ENCODE data around the gene EPDR1. TPM values are rescaled to one million over a fixed set of nuclear protein-coding genes. Genes with fewer than 3 reads are reported as not detected.

Gene EPDR1
- polyA plus RNA-seq, 1 donor from 2014 or later, result 1.7 TPM

GRCh38 chr7:37893359-37893758 is 27.1 kb upstream of the EPDR1 start:
- H3F3A ChIP-seq (ENCODE audit: insufficient read depth, low read length, poor library complexity, severe bottlenecking), result no peaks in the 10 kb centered on the region
- H3K27me3 ChIP-seq (ENCODE audit: insufficient read depth, low read depth, low read length), result no peaks in the 10 kb centered on the region
- no peak overlapping the region for H3K4me3 ChIP-seq (ENCODE audit: low read length)
- H2AFZ ChIP-seq (ENCODE audit: low read depth, low read length), result no peak overlapping the region
- H3K9me3 ChIP-seq (ENCODE audit: low read length), result no peaks in the 10 kb centered on the region
- H3K9me2 ChIP-seq (ENCODE audit: insufficient read depth, low read length), result no peaks in the 10 kb centered on the region
- no peak overlapping the region for H3K4me2 ChIP-seq (ENCODE audit: low read length)
- H3K79me2 ChIP-seq (replicated peaks; ENCODE audit: insufficient read depth, low read length), result no peaks in the 10 kb centered on the region
- H4K20me1 ChIP-seq (ENCODE audit: insufficient read depth), result no peaks in the 10 kb centered on the region
- H3K36me3 ChIP-seq (ENCODE audit: insufficient read depth, low read length), result no peaks in the 10 kb centered on the region
- TF ChIP-seq REST (IDR thresholded peaks at IDR 0.05; ENCODE audit: borderline replicate concordance), result no peak
- no peak for TF ChIP-seq POLR2AphosphoS5 (IDR thresholded peaks at IDR 0.05)
- no peak for TF ChIP-seq EP300 (conservative IDR thresholded peaks at IDR 0.05; ENCODE audit: poor library complexity, severe bottlenecking)
- TF ChIP-seq EZH2 (IDR thresholded peaks at IDR 0.05; ENCODE audit: borderline replicate concordance, insufficient read depth, low read length, poor library complexity, severe bottlenecking), result no peak
- no peak for TF ChIP-seq SMC3 (conservative IDR thresholded peaks at IDR 0.05; ENCODE audit: poor library complexity)
- no peak for TF ChIP-seq CTCF (IDR thresholded peaks at IDR 0.05; ENCODE audit: poor library complexity, severe bottlenecking)
- no peak for TF ChIP-seq MXI1 (conservative IDR thresholded peaks at IDR 0.05; ENCODE audit: poor library complexity, severe bottlenecking)
- TF ChIP-seq RAD21 (conservative IDR thresholded peaks at IDR 0.05), result no peak
- no peak for TF ChIP-seq TAF1 (IDR thresholded peaks at IDR 0.05; ENCODE audit: low read depth)
- H3K27ac ChIP-seq (ENCODE audit: low read length), result no peak overlapping the region
- no peak overlapping the region for H3K9ac ChIP-seq (ENCODE audit: low read length)

- H4K20me1 ChIP-seq (ENCODE audit: insufficient read depth), result no peaks in the 10 kb centered on the region
- TF ChIP-seq EP300 (conservative IDR thresholded peaks at IDR 0.05; ENCODE audit: poor library complexity, severe bottlenecking), result no peak
- TF ChIP-seq CTCF (IDR thresholded peaks at IDR 0.05; ENCODE audit: poor library complexity, severe bottlenecking), result no peak
- TF ChIP-seq EZH2 (IDR thresholded peaks at IDR 0.05; ENCODE audit: borderline replicate concordance, insufficient read depth, low read length, poor library complexity, severe bottlenecking), result no peak
- no peak for TF ChIP-seq TAF1 (IDR thresholded peaks at IDR 0.05; ENCODE audit: low read depth)
- TF ChIP-seq SMC3 (conservative IDR thresholded peaks at IDR 0.05; ENCODE audit: poor library complexity), result no peak
- TF ChIP-seq MXI1 (conservative IDR thresholded peaks at IDR 0.05; ENCODE audit: poor library complexity, severe bottlenecking), result no peak
- no peak for TF ChIP-seq RAD21 (conservative IDR thresholded peaks at IDR 0.05)
- TF ChIP-seq POLR2AphosphoS5 (IDR thresholded peaks at IDR 0.05), result no peak
- TF ChIP-seq REST (IDR thresholded peaks at IDR 0.05; ENCODE audit: borderline replicate concordance), result no peak
These were observed 25.8 kb upstream of the EPDR1 start for GRCh38 chr7:37894671-37895070.

More at GRCh38 chr7:37894671-37895070, 25.8 kb upstream of the EPDR1 start:
- Histone ChIP-seq H3K36me3 (ENCODE audit: insufficient read depth, low read length) (no peaks in the 10 kb centered on the region), H3K9me2 (ENCODE audit: insufficient read depth, low read length) (no peaks in the 10 kb centered on the region), H3K4me3 (ENCODE audit: low read length) (no peak overlapping the region), H3K79me2 (replicated peaks; ENCODE audit: insufficient read depth, low read length) (no peaks in the 10 kb centered on the region), H3K9me3 (ENCODE audit: low read length) (no peaks in the 10 kb centered on the region), H3K27me3 (ENCODE audit: insufficient read depth, low read depth, low read length) (no peaks in the 10 kb centered on the region), H3K4me2 (ENCODE audit: low read length) (no peak overlapping the region), H3K9ac (ENCODE audit: low read length) (no peak overlapping the region), H3K27ac (ENCODE audit: low read length) (no peak overlapping the region), H3F3A (ENCODE audit: insufficient read depth, low read length, poor library complexity, severe bottlenecking) (no peaks in the 10 kb centered on the region), H2AFZ (ENCODE audit: low read depth, low read length) (no peak overlapping the region)

Measured in neural cell (in vitro differentiated cells).